ENCODE data around the gene COG8.

GRCh38 chr16:69321080-69321479 lies 18.3 kb downstream of the COG8 start:
- no peak for TF ChIP-seq CTCF (IDR thresholded peaks at IDR 0.05; ENCODE audit: insufficient read depth, low read depth, low read length)
- TF ChIP-seq EZH2 (IDR thresholded peaks at IDR 0.05; ENCODE audit: insufficient read depth, low read length) = no peak

Measured in astrocyte (in vitro differentiated cells and primary cell).